DLD1 (cell line): Measurements from ENCODE around the gene DGKD.

Experiments used
- in situ Hi-C: cut with HindIII; loops from 2 replicates; pipeline ENCODE4 v1.10.0; 2017; ENCODE audit warnings: low sequenced_read_pairs

DGKD gene

GRCh38 chr2:233456111-233456510 is 101.8 kb downstream of the DGKD start:
- in situ Hi-C loops, result no loop called here

GRCh38 chr2:233456934-233457333 is 102.6 kb downstream of the DGKD start:
- in situ Hi-C loops, result no loop called here

GRCh38 chr2:233457356-233457755 is 103.1 kb downstream of the DGKD start:
- in situ Hi-C loops, result no loop called here

- in situ Hi-C loops, result no loop called here
Observed at GRCh38 chr2:233458031-233458610, 103.8 kb downstream of the DGKD start.

- in situ Hi-C loops, result no loop called here
Observed at GRCh38 chr2:233458826-233459225, 104.5 kb downstream of the DGKD start.

GRCh38 chr2:233459426-233459825 is 105.1 kb downstream of the DGKD start:
- in situ Hi-C loops, result no loop called here

- in situ Hi-C loops, result no loop called here
Observed at GRCh38 chr2:233460726-233461441, 106.6 kb downstream of the DGKD start.

GRCh38 chr2:233461481-233461891 is 107.2 kb downstream of the DGKD start:
- in situ Hi-C loops, result no loop called here

- in situ Hi-C loops, result no loop called here
Observed at GRCh38 chr2:233462202-233462785, 108.0 kb downstream of the DGKD start.

- in situ Hi-C loops, result no loop called here
Observed at GRCh38 chr2:233462826-233463470, 108.7 kb downstream of the DGKD start.

- in situ Hi-C loops, result no loop called here
Observed at GRCh38 chr2:233463586-233463985, 109.3 kb downstream of the DGKD start.

- in situ Hi-C loops, result no loop called here
Observed at GRCh38 chr2:233464056-233464455, 109.8 kb downstream of the DGKD start.

- in situ Hi-C loops, result no loop called here
Observed at GRCh38 chr2:233464531-233465240, 110.4 kb downstream of the DGKD start.

- in situ Hi-C loops, result no loop called here
Observed at GRCh38 chr2:233466991-233467603, 112.8 kb downstream of the DGKD start.

GRCh38 chr2:233468047-233468740 is 113.9 kb downstream of the DGKD start:
- in situ Hi-C loops, result no loop called here

GRCh38 chr2:233468741-233469110 is 114.4 kb downstream of the DGKD start:
- in situ Hi-C loops, result no loop called here

GRCh38 chr2:233469261-233470010 is 115.1 kb downstream of the DGKD start:
- in situ Hi-C loops, result no loop called here

GRCh38 chr2:233470011-233470687 is 115.9 kb downstream of the DGKD start:
- in situ Hi-C loops, result no loop called here

- in situ Hi-C loops, result no loop called here
Observed at GRCh38 chr2:233470839-233471238, 116.5 kb downstream of the DGKD start.
